ENCODE data around the gene CTSH. TPM values are rescaled to one million over a fixed set of nuclear protein-coding genes. Genes with fewer than 3 reads are reported as not detected.

The CTSH gene, protein sequence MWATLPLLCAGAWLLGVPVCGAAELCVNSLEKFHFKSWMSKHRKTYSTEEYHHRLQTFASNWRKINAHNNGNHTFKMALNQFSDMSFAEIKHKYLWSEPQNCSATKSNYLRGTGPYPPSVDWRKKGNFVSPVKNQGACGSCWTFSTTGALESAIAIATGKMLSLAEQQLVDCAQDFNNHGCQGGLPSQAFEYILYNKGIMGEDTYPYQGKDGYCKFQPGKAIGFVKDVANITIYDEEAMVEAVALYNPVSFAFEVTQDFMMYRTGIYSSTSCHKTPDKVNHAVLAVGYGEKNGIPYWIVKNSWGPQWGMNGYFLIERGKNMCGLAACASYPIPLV
- total RNA-seq, result 10 to 100 TPM in 3 of 4 donors, 1 to 10 TPM in 1; 8.6 to 70.2 (median 41.0) TPM

DNA sequence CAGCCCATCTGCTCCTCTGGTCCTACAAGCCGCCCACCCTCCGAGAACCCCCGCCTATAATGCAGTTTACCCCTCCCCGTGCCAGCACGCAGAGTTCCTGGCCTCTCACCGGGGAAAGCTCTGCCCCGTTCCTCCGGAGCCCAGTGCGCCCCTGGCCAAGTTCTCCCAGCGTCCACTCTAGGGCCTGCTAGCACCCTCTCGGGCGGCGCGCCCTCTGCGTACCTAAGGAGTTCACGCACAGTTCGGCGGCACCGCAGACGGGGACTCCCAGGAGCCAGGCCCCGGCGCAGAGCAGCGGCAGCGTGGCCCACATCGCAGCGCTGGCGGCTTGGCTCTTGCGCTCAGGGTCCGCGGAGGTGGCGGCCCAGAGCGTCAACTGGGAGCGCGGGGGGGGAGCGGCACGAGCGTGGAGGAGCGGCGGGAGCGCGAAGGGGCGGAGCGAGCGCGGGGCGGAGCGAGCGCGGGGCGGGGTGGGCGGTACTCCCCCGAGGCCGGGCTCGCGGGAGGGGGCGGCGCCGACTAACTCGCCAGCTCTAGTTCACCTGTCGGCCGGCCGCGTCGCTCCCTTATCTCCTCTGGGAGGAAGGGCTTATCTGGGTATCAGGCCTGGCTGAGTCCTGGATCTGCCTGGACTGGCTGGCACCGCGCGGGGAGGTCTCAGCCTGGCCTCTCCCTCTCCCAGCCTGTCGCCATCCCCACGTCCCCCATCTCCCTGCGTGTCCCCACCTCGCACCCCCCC lies at the start of gene CTSH:
Gene CTSH (minus strand): TSS at position 378 of the 739 bp plus-strand sequence. CDS start 65 bp downstream, at position 313.
- Histone ChIP-seq H3K4me1 (peaks cover 0 to 22% (median 14%) of the 10 kb centered on the region in 4 donors), H3K27ac (peak within 1 kb of the TSS; percentile 64 to 76 (median 68)), H3K4me3 (peak within 1 kb of the TSS; percentile 41 to 78 (median 59)), H3K27me3 (no peaks in the 10 kb centered on the region), H3K9me3 (no peaks in the 10 kb centered on the region), H3K36me3 (no peaks in the 10 kb centered on the region)
- peak; percentile 91 for DNase-seq
- in situ Hi-C loops (cut with MboI; ENCODE audit: low pct_ligation_motif_present in 1 of 4, low pct_unique_long_range_greater_than_20kb in 1 of 4, low sequenced_read_pairs in 3 of 4), result no loop called here
- intact Hi-C loops (cut with DNase I; ENCODE audit: low total_unique reads), result no loop called here
- WGBS, 2 donors (ENCODE audit: low coverage in 1 of 2), result 3% methylated on average over 18 of the region's 71 CpGs; no CpG with 5 or more reads in 1 of the 2 donors
- TF ChIP-seq, protein P1, sequence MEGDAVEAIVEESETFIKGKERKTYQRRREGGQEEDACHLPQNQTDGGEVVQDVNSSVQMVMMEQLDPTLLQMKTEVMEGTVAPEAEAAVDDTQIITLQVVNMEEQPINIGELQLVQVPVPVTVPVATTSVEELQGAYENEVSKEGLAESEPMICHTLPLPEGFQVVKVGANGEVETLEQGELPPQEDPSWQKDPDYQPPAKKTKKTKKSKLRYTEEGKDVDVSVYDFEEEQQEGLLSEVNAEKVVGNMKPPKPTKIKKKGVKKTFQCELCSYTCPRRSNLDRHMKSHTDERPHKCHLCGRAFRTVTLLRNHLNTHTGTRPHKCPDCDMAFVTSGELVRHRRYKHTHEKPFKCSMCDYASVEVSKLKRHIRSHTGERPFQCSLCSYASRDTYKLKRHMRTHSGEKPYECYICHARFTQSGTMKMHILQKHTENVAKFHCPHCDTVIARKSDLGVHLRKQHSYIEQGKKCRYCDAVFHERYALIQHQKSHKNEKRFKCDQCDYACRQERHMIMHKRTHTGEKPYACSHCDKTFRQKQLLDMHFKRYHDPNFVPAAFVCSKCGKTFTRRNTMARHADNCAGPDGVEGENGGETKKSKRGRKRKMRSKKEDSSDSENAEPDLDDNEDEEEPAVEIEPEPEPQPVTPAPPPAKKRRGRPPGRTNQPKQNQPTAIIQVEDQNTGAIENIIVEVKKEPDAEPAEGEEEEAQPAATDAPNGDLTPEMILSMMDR (IDR thresholded peaks at IDR 0.05), result no peak
- peak; percentile 22 for TF ChIP-seq POLR2A (IDR thresholded peaks at IDR 0.05)
- TF ChIP-seq POLR2AphosphoS5 (IDR thresholded peaks at IDR 0.05), result peak; percentile 46 to 65 (median 63)

DNA sequence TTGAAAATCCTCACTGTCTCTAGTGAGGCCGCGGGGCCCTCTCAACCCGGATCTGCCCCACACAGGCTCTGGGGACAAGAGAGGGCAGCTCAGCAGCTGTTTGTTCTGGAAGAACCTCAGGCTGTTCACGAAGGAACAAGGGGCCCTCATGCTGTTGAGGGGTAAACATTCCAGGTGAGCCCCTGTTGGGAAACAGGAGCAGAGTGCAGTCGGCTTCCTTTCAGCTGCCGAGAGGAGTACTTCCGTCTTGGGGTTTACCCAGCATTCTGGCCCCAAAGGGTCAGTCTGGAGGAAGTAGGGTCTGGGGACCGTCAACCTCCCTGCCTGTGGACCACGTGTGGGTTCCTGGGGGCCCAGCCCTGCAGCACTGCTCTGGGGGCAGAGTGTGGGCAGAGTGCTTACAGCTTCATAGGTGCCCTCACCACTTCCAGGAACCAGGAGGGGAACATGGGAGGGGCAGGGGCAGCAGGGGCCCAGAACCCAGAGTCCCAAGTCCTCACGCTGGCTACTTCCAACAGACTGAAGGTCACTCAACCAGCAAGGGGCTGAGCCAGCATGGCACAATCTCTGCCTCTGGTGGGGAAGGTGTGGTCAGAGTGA lies 49.2 kb upstream of the CTSH start:
- TF ChIP-seq, protein P1 (IDR thresholded peaks at IDR 0.05), result no peak
- TF ChIP-seq POLR2A (IDR thresholded peaks at IDR 0.05), result no peak
- no peak for TF ChIP-seq EP300 (IDR thresholded peaks at IDR 0.05; ENCODE audit: low read depth)
- TF ChIP-seq POLR2AphosphoS5 (IDR thresholded peaks at IDR 0.05), result no peak
- in situ Hi-C loops (cut with MboI; ENCODE audit: low pct_ligation_motif_present in 1 of 4, low pct_unique_long_range_greater_than_20kb in 1 of 4, low sequenced_read_pairs in 3 of 4), result no loop called here
- no peak for DNase-seq
- Histone ChIP-seq H3K4me1 (peaks cover 3 to 20% (median 6%) of the 10 kb centered on the region in 4 donors), H3K27ac (no peak overlapping the region), H3K27me3 (no peaks in the 10 kb centered on the region), H3K9me3 (no peaks in the 10 kb centered on the region), H3K36me3 (no peaks in the 10 kb centered on the region), H3K4me3 (no peak overlapping the region)
- 78% methylated on average over 10 of the region's 10 CpGs; no CpG with 5 or more reads in 1 of the 2 donors for WGBS, 2 donors (ENCODE audit: low coverage in 1 of 2)
- intact Hi-C loops (cut with DNase I; ENCODE audit: low total_unique reads), result no loop called here

DNA sequence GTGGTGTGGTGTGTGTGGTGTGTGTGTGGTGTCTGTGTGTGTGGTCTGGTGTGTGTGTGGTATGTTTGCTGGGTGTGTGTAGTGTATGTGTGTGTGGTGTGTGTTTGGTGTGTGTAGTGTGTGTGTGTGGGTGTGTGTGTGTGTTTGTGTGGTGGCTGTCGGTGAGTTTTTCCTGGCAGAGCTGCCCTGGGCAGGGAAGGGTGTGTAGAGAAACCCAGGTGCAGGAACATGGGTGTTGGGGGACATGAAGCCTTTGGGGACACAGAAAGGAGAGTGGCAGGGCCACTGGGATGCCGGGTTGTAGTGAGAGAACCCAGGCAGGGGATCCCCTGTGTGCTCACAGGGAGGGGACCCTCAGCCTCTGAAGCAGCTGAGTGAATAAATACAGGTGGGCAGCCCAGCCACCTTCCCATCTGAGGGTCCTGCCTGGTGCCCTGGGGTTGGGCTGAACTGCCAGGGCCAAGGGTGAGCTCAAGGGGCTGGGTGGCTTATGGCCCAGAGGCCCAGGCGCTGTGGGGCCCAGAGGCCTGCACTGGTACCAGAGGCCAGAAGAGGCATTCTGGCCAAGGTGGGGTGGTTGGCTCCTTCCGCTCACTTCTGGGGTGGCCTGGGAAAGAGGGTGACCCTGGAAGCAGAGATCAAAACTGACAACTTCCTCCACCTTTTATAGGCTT lies 48.5 kb upstream of the CTSH start:
- Histone ChIP-seq H3K36me3 (no peaks in the 10 kb centered on the region), H3K4me3 (no peak overlapping the region), H3K27ac (no peak overlapping the region), H3K9me3 (no peaks in the 10 kb centered on the region), H3K27me3 (no peaks in the 10 kb centered on the region), H3K4me1 (peaks cover 5 to 25% (median 9%) of the 10 kb centered on the region in 4 donors)
- TF ChIP-seq, protein P1 (IDR thresholded peaks at IDR 0.05), result no peak
- TF ChIP-seq POLR2AphosphoS5 (IDR thresholded peaks at IDR 0.05) (no peak), POLR2A (IDR thresholded peaks at IDR 0.05) (no peak), EP300 (IDR thresholded peaks at IDR 0.05; ENCODE audit: low read depth) (no peak)
- intact Hi-C loops (cut with DNase I; ENCODE audit: low total_unique reads) (no loop called here), in situ Hi-C loops (cut with MboI; ENCODE audit: low pct_ligation_motif_present in 1 of 4, low pct_unique_long_range_greater_than_20kb in 1 of 4, low sequenced_read_pairs in 3 of 4) (no loop called here)
- WGBS, 2 donors (ENCODE audit: low coverage in 1 of 2), result 91 to 100% methylated on average over 1 to 4 of the region's 4 CpGs
- DNase-seq, result no peak

Data from transverse colon (tissue), 4 donors.